GM12872 (cell line): Measurements from ENCODE around the gene DPYD.

Experiments
- CTCF ChIP-seq: IDR thresholded peaks from 3 replicates; pipeline ENCODE4 v1.5.1; 2011; ENCODE audit warnings: low read depth, mild to moderate bottlenecking, low read length, moderate library complexity; ENCODE audit not compliant: insufficient read depth

The DPYD gene

DNA sequence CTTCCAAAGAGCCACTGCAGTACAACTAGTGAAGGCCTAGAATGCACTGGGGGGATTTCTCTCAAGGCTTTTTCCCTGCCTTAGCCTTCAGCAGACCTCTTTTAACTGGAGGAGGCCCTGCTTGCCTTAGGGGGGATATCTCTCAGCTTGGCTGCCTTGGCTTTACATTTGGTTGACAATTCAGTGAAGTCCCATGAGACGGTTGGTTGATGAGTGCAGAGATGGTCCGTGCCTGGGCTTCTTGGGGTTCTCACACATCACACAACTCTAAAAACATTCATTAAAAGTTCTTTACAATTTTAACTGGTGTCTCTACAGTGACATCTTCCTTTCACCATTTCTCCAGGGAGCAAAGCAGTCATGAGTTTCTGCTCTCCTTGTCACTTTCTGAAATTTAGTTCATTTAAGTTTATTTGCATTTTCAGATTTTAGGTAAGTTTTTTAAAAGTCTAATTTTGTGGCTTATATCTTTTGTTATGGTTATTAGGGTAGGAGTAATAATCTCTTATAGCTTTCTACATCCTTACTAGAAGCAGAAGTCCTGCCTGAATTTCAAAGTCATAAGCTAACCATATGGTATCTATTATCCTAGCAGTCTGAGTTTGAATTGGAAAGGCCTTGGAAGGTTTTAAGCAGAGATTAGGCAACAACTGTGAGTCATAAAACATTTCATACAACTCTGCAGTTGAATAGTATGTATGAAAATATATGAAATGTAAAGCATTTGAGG, 487.6 kb downstream of the DPYD start:
- TF ChIP-seq CTCF, result no peak

GRCh38 chr1:97427371-97427770, 493.5 kb downstream of the DPYD start:
- TF ChIP-seq CTCF, result no peak

DNA sequence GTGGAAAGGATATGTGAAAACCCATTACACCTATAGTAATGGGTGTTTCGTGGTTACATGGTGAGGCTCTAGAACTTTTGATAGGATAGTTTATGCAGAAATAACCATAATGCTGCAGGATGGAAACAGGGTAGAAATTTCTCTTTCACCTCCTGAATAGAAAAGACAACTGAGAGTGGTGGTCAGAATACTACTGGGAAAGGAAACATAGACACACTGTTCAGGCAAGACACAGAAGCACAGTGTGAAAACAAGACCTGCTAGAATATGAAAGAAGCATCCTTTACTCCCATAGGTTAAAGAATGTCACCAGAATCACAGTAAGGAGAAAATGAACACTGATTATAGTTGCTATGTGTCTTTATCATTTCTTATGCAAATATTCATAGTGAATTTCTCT, 496.6 kb downstream of the DPYD start:
- no peak for TF ChIP-seq CTCF

GRCh38 chr1:97423403-97423802, 497.4 kb downstream of the DPYD start:
- TF ChIP-seq CTCF, result no peak

- no peak for TF ChIP-seq CTCF
These were observed 503.2 kb downstream of the DPYD start for GRCh38 chr1:97417661-97418060.

- no peak for TF ChIP-seq CTCF
These were observed 506.0 kb downstream of the DPYD start for GRCh38 chr1:97414682-97415312.

DNA sequence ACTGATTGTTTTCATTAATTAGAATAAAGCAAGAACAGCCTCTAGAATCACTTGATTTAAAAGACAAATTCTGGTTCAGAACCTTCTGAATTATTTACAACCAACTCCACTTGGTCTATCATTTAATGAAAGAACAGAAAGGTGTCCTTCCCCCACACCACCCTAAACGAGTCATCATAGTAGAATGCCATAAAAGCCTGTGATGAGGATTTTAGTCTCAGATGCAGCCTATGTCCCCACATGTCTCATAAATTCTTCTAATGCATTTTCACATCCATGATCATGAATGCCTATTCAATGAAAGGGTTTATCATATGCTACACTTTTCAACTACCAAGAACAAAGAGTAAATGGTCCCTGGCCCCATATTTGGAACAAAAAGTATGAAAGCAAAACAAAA, 508.1 kb downstream of the DPYD start:
- no peak for TF ChIP-seq CTCF
